Body of pancreas (tissue), 4 donors: ENCODE results near the gene AP4B1.

Experiments
- POLR2A ChIP-seq, 3 donors: fragments of 450-650 bp; IDR thresholded peaks; one replicate each; pipeline ENCODE4 v1.6.1; 2016; ENCODE audit warnings: antibody characterized with exemption in 3 of 3, mild to moderate bottlenecking in 2 of 3
- TF ChIP-seq, protein P1 (sequence below), 7 experiments: fragments of 450-650 bp in 4 of 7; fragments of 200-600 bp in 3 of 7; sonication (generic) in 3 of 7; IDR thresholded peaks; one replicate each; pipeline ENCODE4 v1.5.1; 2016 to 2019; ENCODE audit warnings: antibody characterized with exemption in 7 of 7

DNA sequence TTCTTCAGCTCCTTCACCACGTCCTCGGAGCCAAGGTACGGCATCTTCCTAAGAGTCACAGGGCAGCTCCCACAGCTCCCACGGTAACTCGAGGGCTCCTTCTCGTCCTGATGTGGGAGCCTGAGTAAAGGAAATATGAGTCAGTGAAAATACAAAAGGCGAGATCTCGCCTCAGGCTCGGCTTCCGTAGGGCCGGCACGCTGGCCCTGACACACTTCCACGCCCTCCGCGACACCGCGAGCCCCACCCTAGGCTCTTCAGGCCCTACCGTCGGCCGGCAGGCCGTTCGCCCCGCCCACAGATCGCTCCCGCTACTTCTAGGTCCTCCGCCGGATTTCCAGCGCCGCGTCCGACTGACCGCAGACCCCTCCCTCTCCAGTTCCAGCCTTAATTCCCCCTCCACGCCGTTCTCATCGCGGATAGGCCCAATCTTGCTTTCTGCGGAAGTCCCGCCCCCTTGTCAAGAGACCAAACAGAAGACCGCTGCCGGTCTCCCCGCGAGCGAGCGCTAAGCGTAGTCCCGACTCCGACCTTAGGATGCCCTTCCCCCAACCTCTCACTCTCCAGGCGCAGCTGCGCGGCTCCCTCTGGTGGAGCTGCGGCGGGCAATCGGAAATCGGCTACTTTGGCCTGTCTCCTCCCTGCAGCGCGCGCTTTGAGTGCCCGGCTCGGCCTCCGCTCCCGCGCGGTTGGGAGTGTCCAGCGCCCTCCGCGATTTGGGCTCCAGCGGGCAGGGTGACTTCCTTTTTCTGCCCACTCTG, at the start of gene AP4B1, which contains the start of gene DCLRE1B:
- TF ChIP-seq, protein P1, sequence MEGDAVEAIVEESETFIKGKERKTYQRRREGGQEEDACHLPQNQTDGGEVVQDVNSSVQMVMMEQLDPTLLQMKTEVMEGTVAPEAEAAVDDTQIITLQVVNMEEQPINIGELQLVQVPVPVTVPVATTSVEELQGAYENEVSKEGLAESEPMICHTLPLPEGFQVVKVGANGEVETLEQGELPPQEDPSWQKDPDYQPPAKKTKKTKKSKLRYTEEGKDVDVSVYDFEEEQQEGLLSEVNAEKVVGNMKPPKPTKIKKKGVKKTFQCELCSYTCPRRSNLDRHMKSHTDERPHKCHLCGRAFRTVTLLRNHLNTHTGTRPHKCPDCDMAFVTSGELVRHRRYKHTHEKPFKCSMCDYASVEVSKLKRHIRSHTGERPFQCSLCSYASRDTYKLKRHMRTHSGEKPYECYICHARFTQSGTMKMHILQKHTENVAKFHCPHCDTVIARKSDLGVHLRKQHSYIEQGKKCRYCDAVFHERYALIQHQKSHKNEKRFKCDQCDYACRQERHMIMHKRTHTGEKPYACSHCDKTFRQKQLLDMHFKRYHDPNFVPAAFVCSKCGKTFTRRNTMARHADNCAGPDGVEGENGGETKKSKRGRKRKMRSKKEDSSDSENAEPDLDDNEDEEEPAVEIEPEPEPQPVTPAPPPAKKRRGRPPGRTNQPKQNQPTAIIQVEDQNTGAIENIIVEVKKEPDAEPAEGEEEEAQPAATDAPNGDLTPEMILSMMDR (IDR thresholded peaks at IDR 0.05): peak; percentile 53 to 98 (median 97)
- peak; percentile 52 to 90 (median 86) for TF ChIP-seq POLR2A (IDR thresholded peaks at IDR 0.05)
